K562 (cell line): ENCODE data around the gene HDHD5. TPM values are rescaled to one million over a fixed set of nuclear protein-coding genes. Genes with fewer than 3 reads are reported as not detected.

ENCODE experiments used
- ATAC-seq: fragments of 200-7000 bp; cut with Tn5 transposase; 3 replicates; pipeline ENCODE4 v1.9.1; 2020; ENCODE audit warnings: moderate library complexity
- BruUV-seq: library from RNA; stranded (reverse); fragments of 400-500 nt; replicated peaks from 2 replicates; lab custom pipeline; 2021; lab: Mats Ljungman, UMichigan
- CTCF ChIA-PET: fragments of 300-600 bp; formaldehyde crosslinking; extraction: SDS; loops from one replicate; lab custom pipeline; 2021; ENCODE audit warnings: low intra/inter-chr PET ratio; lab: Yijun Ruan, JAX
- POLR2A ChIA-PET: fragments of 300-600, 350-650 bp; sonication (Branson Sonifier 250); formaldehyde crosslinking; extraction: SDS; loops from one replicate; lab custom pipeline; 2021; ENCODE audit warnings: antibody characterized with exemption, inconsistent platforms; lab: Yijun Ruan, JAX
- DNase-seq, 4 experiments: peaks; one replicate each; pipeline versions ENCODE4 v3.0.0 to v3.0.0-alpha.2; 2011 to 2018; ENCODE audit warnings: low spot score in 3 of 4, mixed read lengths in 3 of 4; ENCODE audit errors: extremely low read depth in 1 of 4
- FAIRE-seq: peaks from 2 replicates; lab custom pipeline; 2011; peaks lifted over from hg19 to GRCh38; lab: Jason Lieb, UNC
- H2AFZ ChIP-seq: 2 replicates; pipeline ENCODE4 v1.6.0; 2011; ENCODE audit warnings: low read depth, low read length, control low read depth, inconsistent platforms
- H3K27ac ChIP-seq: fragments of 200-600 bp; 3 replicates; pipeline ENCODE4 v1.8.0; 2011; ENCODE audit warnings: low read depth, mild to moderate bottlenecking, control low read depth, inconsistent platforms, low read length, moderate library complexity, mixed read lengths; ENCODE audit errors: extremely low read depth
- H3K27me3 ChIP-seq, 2 experiments: fragments of 300-600 bp in 1 of 2; 2 replicates in 1 of 2; 3 replicates in 1 of 2; pipeline versions ENCODE4 v1.6.0 to v1.8.0; 2011; ENCODE audit warnings: inconsistent platforms in 2 of 2, low read length in 2 of 2, mild to moderate bottlenecking in 1 of 2, mixed read lengths in 1 of 2, moderate library complexity in 1 of 2; ENCODE audit not compliant: control insufficient read depth in 2 of 2, insufficient read depth in 2 of 2
- H3K36me3 ChIP-seq: fragments of 300-600 bp; 3 replicates; pipeline ENCODE4 v1.8.0; 2011; ENCODE audit warnings: mild to moderate bottlenecking, low read length, inconsistent platforms; ENCODE audit not compliant: control insufficient read depth, insufficient read depth
- H3K4me1 ChIP-seq, 2 experiments: fragments of 200-600 bp in 1 of 2; replicated peaks in 1 of 2; 2 replicates in 1 of 2; 3 replicates in 1 of 2; pipeline versions ENCODE4 v1.5.1 to v1.8.0; 2011; ENCODE audit warnings: inconsistent platforms in 2 of 2, low read length in 2 of 2, mild to moderate bottlenecking in 1 of 2, mixed read lengths in 1 of 2, moderate library complexity in 1 of 2; ENCODE audit not compliant: control insufficient read depth in 2 of 2, insufficient read depth in 2 of 2
- H3K4me2 ChIP-seq: 2 replicates; pipeline ENCODE4 v1.6.1; 2011; ENCODE audit warnings: low read length, control low read depth, inconsistent platforms, mixed read lengths; ENCODE audit not compliant: insufficient read depth
- H3K4me3 ChIP-seq: fragments of 200-600 bp; sonication (generic), shearing (Covaris generic); 2 replicates; pipeline ENCODE4 v1.5.1; 2016; ENCODE audit warnings: control low read depth, inconsistent platforms
- H3K79me2 ChIP-seq: fragments of 200-600 bp; 3 replicates; pipeline ENCODE4 v1.8.0; 2011; ENCODE audit warnings: low read length, inconsistent platforms; ENCODE audit not compliant: control insufficient read depth, insufficient read depth
- H3K9ac ChIP-seq, 2 experiments: 2 replicates each; pipeline versions ENCODE4 v1.6.0 to v1.6.1; 2011; ENCODE audit warnings: low read depth in 2 of 2, low read length in 2 of 2, control low read depth in 1 of 2, inconsistent platforms in 1 of 2, mild to moderate bottlenecking in 1 of 2, mixed read lengths in 1 of 2; ENCODE audit not compliant: insufficient read depth in 1 of 2
- H3K9me1 ChIP-seq: one replicate; pipeline ENCODE4 v1.6.0; 2011; ENCODE audit warnings: inconsistent platforms, mild to moderate bottlenecking, low read length, moderate library complexity; ENCODE audit not compliant: control insufficient read depth, insufficient read depth
- H3K9me3 ChIP-seq: replicated peaks from 2 replicates; pipeline ENCODE4 v1.5.1; 2011; ENCODE audit warnings: low read depth, low read length, inconsistent platforms; ENCODE audit not compliant: control insufficient read depth, insufficient read depth
- H4K20me1 ChIP-seq: replicated peaks from 2 replicates; pipeline ENCODE4 v1.6.1; 2011; ENCODE audit warnings: low read length, inconsistent platforms, mixed read lengths; ENCODE audit not compliant: control insufficient read depth, insufficient read depth
- WGBS: fragments of 100-300 bp; shearing (Covaris generic); methylation state at CpG from one replicate; pipeline ENCODE4 v1.1.6; 2016; ENCODE audit warnings: low coverage, mixed read lengths; ENCODE audit not compliant: insufficient coverage; ENCODE audit errors: missing lambda C conversion rate; 5-methylcytosine and 5-hydroxymethylcytosine counted together
- in situ Hi-C: fragments of 300-500 bp; cut with MboI; formaldehyde crosslinking; loops from 4 replicates; pipeline ENCODE4 v1.15.0; 2018; ENCODE audit warnings: inconsistent platforms, mixed read lengths
- intact Hi-C: fragments of 100-400 bp; cut with micrococcal nuclease; formaldehyde crosslinking; loops from 2 replicates; pipeline ENCODE4 v1.14.2; 2022
- polyA plus RNA-seq, 8 experiments: library from polyadenylated mRNA; depleted of rRNA in 4 of 8; stranded (reverse) in 5 of 8; unstranded in 3 of 8; fragments of >200 nt; fragmentation: Nextera tagmentation in 2 of 8; fragmentation: Illumina TruSeq in 1 of 8; extraction: Ambion mirVana in 2 of 8; extraction: Trizol in 1 of 8; gene quantifications; 2 replicates each; pipeline versions ENCODE4 v1.2.1 to v1.2.3, GENCODE V29; 2011 to 2014; ENCODE audit warnings: inconsistent platforms in 1 of 8, missing spikeins in 1 of 8
- total RNA-seq, 7 experiments: library from RNA; depleted of rRNA in 6 of 7; stranded (reverse); fragments of >200 nt in 6 of 7; fragmentation: Illumina TruSeq in 2 of 7; extraction: Trizol in 2 of 7; gene quantifications; 2 replicates each; pipeline versions ENCODE4 v1.2.1 to v1.2.3, GENCODE V29; 2011 to 2021; ENCODE audit warnings: low replicate concordance in 1 of 7
- TF ChIP-seq, protein P1 (sequence below): fragments of 150-350 bp; IDR thresholded peaks from 2 replicates; pipeline ENCODE4 v1.6.1; 2014; ENCODE audit warnings: low read depth, mild to moderate bottlenecking, low read length, borderline replicate concordance

The HDHD5 gene
- total and polyA plus RNA-seq, 9 of the 15 experiments (the other 6 are each of a cell fraction or from before 2014, with no cell fraction given), result 1.6 to 36.6 (median 24.2) TPM

DNA sequence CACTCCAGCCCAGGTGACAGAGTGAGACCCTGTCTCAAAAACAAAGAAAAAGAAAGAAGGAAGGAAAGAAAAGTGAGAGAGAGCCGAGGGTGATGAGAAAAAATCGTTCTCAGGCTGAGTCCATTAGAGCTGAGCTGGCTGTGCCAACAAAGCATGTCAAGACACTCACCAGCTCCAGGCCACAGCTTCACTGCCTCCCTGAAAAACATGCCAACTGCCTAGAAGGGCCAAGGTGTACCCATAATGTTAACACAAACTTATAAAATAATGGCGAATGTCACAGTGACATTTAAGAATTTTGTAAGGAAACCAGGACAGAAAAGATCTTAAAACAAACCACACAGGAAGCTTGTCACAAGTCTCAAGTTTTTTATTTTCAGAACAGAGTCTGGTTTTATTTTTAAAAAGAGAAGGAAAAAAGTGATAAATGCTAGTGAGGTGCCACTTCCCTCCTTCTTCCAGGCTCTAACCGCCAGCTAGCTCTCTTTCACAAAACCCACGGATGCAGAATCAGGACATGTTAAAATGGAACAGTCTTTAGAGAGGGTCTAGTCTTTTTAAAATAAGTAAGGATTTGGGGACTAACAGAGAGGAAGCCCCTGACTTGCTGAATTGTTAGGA is 43.0 kb downstream of the HDHD5 start:
- POLR2A ChIA-PET, result no interaction called here

More for the DNA sequence above, 43.0 kb downstream of the HDHD5 start:
- TF ChIP-seq, protein P1, sequence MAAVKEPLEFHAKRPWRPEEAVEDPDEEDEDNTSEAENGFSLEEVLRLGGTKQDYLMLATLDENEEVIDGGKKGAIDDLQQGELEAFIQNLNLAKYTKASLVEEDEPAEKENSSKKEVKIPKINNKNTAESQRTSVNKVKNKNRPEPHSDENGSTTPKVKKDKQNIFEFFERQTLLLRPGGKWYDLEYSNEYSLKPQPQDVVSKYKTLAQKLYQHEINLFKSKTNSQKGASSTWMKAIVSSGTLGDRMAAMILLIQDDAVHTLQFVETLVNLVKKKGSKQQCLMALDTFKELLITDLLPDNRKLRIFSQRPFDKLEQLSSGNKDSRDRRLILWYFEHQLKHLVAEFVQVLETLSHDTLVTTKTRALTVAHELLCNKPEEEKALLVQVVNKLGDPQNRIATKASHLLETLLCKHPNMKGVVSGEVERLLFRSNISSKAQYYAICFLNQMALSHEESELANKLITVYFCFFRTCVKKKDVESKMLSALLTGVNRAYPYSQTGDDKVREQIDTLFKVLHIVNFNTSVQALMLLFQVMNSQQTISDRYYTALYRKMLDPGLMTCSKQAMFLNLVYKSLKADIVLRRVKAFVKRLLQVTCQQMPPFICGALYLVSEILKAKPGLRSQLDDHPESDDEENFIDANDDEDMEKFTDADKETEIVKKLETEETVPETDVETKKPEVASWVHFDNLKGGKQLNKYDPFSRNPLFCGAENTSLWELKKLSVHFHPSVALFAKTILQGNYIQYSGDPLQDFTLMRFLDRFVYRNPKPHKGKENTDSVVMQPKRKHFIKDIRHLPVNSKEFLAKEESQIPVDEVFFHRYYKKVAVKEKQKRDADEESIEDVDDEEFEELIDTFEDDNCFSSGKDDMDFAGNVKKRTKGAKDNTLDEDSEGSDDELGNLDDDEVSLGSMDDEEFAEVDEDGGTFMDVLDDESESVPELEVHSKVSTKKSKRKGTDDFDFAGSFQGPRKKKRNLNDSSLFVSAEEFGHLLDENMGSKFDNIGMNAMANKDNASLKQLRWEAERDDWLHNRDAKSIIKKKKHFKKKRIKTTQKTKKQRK, result no peak
- in situ Hi-C loops, result no loop called here
- Histone ChIP-seq H3K9me3 (no peaks in the 10 kb centered on the region), H3K79me2 (no peaks in the 10 kb centered on the region), H3K4me1 (peaks cover 0 to 19% of the 10 kb centered on the region in 2 experiments; a peak in 2 of 5 replicates), H3K4me3 (no peak overlapping the region), H3K9ac (no peak overlapping the region), H4K20me1 (peaks cover 14% of the 10 kb centered on the region), H2AFZ (no peak overlapping the region), H3K9me1 (no peaks in the 10 kb centered on the region), H3K4me2 (no peak overlapping the region), H3K27ac (no peak overlapping the region), H3K27me3 (peaks cover 25 to 66% of the 10 kb centered on the region in 2 experiments), H3K36me3 (no peaks in the 10 kb centered on the region)
- CTCF ChIA-PET, result no interaction called here
- WGBS, result 0% methylated on average over 5 of the region's 5 CpGs
- no TSS peak for BruUV-seq
- DNase-seq (no peak), FAIRE-seq (no peak), ATAC-seq (no peak)
- intact Hi-C loops, result loop anchor here (5.0 kb wide), 1 partner anchor 386 kb away; no protein-coding TSS in a partner anchor
